Measurements from ENCODE around the gene MICU1.

MICU1 gene

DNA sequence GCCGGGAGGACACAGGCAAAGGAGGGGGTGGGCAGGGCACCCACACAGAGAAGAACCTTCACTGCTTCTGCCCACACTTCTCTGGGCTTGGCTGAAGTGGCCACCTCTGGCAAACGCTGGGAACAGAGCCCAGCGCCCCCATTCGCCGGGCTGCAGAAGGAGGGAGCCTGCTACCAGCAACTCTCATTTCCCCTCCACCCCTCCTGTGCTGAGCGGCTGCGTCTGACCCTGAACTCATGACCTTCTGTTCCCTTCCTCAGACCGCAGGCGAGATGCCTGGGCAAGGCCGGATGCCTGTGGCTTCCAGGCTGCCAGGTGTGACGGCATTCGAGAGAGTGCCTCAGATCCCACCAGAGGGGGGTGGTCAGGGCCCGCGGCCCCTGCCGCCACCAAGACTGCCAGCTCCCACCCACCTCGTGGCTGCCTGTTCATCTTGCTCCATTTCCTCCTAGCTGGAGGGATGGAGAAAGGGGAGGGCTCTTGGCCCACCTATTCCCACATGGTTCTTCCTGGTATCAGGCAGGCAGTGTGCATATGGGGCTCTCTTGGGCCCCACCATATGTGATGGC is 291.0 kb downstream of the MICU1 start:
- peak; percentile 57; the same call in 1 of the 2 replicates for TF ChIP-seq SNAI2 (CRISPR knock-in tag; IDR thresholded peaks at IDR 0.05)
- peak; percentile 92 for TF ChIP-seq CSDC2 (CRISPR knock-in tag; IDR thresholded peaks at IDR 0.05)
- no peak for TF ChIP-seq ZFP30 (CRISPR knock-in tag; IDR thresholded peaks at IDR 0.05)
- TF ChIP-seq ZNF70 (CRISPR knock-in tag; IDR thresholded peaks at IDR 0.05) = 0 out of 2 replicates have a peak, but pooled peaks have one; percentile 7
- ATAC-seq = peak; percentile 10

DNA sequence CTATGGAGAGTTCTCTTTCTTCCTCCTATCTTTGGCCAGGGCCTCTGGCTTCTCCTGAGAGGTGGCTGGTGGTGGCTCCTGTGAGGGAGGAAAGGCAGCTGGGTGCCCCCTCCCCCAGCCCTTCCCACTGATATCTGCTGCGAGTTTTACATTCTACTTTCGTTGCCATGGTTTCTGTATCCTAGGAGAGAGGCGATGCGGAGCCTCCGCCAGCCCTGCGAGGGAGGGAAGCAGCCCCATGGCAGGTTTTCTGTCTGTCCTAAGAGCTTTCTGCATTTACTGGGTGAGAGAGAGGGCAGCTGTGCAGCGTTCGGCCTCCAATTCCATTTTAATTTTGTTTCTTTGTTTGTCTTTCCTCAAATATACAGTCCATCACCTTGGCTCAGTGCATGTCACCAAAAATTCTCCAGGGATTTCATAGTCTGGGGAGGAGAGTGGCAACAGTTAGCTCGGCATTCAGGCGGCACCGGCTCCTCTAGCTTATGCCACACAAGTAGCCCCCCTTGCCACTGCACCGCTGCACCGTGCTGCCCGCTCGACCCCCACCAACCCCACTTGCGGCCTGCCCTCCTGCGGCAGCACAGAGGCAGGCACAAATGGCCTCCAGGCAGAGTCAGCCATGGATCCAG is 291.6 kb downstream of the MICU1 start:
- TF ChIP-seq TOX (CRISPR knock-in tag; IDR thresholded peaks at IDR 0.05; ENCODE audit: borderline replicate concordance) (no peak), ZNF565 (CRISPR knock-in tag; conservative IDR thresholded peaks at IDR 0.05; ENCODE audit: low read depth) (0 out of 2 replicates have a peak, but pooled peaks have one; percentile 7)
- ATAC-seq = peak; percentile 3; the same call in 2 of the 3 replicates

DNA sequence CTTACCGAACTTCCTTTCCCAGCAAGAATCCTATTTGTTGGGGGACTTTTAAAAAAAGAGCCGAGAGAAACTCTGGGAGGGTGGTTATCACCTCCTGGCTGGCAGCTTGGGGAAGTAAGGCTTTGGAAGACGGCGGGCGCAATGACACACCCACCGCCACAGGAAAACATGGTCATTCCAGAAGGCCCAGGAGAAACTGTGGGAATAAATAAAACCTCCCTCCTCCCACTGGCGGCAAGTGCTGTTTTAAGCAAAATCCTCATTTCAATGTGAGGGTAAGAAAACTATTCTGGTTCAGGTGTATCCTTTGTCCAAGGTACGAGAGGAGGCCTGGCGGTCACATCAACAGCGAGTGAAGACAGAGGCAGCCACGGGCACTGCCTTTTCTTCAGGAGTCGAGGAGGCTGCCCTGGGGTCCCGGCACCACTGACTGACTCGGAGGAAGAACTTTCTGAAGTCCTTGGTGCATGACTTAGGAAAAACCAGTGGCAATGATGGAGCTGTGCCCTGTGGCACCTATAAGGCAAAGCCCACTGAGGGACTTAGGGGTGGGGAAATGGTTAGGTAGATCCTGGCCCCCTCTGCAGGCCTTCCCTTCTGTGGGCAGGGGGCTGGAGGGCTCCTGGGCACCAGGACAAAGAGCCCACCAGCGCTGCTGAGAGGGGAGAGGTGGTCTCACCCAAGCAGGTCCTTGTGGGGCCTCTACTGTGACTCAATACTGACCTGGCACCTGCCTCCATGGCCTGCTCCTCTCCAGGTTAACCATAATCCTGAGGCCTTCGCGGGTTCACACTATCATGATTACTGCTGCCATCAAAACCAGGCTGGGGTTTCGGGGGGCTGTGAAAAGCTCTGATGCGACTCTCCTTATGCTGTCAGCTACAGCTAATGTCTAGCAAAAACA is 292.5 kb downstream of the MICU1 start:
- TF ChIP-seq ZFP30 (CRISPR knock-in tag; IDR thresholded peaks at IDR 0.05) = no peak
- TF ChIP-seq ZNF8 (CRISPR knock-in tag; IDR thresholded peaks at IDR 0.05) = no peak
- no peak for TF ChIP-seq BACH2 (CRISPR knock-in tag; IDR thresholded peaks at IDR 0.05; ENCODE audit: borderline replicate concordance)
- no peak for TF ChIP-seq CSDC2 (CRISPR knock-in tag; IDR thresholded peaks at IDR 0.05)
- no peak for TF ChIP-seq PPARA (CRISPR knock-in tag; IDR thresholded peaks at IDR 0.05; ENCODE audit: borderline replicate concordance)
- no peak for TF ChIP-seq SNAI2 (CRISPR knock-in tag; IDR thresholded peaks at IDR 0.05)
- TF ChIP-seq, protein P1, sequence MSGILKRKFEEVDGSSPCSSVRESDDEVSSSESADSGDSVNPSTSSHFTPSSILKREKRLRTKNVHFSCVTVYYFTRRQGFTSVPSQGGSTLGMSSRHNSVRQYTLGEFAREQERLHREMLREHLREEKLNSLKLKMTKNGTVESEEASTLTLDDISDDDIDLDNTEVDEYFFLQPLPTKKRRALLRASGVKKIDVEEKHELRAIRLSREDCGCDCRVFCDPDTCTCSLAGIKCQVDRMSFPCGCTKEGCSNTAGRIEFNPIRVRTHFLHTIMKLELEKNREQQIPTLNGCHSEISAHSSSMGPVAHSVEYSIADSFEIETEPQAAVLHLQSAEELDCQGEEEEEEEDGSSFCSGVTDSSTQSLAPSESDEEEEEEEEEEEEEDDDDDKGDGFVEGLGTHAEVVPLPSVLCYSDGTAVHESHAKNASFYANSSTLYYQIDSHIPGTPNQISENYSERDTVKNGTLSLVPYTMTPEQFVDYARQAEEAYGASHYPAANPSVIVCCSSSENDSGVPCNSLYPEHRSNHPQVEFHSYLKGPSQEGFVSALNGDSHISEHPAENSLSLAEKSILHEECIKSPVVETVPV (CRISPR knock-in tag; IDR thresholded peaks at IDR 0.05) = no peak
- TF ChIP-seq RARB (CRISPR knock-in tag; IDR thresholded peaks at IDR 0.05) = no peak
- no peak for ATAC-seq

DNA sequence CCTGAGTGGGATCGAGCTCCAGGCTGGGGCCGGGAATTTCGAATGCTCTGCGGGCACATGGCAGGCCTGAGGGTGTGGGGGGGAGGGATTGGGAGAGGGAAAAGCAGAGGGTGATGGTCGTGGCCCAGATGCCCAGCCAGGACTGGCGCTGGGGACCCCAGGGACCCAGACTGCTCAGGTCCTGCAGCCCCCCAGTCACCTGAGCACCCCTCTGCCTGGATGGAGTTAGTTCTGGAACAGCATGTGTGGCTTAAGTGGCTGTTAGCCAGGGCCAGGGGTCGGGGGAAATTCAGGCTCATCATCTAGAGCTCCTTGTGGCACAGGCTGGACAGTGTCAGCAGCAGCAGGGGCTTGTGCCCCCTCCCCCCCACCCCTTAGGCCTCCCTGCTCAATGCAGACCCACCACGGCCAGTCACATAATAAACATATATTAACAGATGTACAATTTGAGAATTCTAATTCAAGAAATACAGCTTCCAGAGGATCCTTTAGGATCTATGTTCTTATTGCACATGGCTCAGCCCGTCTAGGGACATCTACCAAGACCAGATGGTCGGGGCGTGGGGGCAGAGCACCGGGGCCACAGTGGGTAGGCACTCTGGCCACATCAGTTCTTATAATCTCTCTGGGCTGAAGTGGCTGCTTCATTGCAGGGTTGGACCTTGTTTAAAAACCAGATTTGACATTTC is 293.3 kb downstream of the MICU1 start:
- TF ChIP-seq ESRRG (CRISPR knock-in tag; IDR thresholded peaks at IDR 0.05) (0 out of 2 replicates have a peak, but pooled peaks have one; percentile 40), CSDC2 (CRISPR knock-in tag; IDR thresholded peaks at IDR 0.05) (peak; percentile 41), TOX (CRISPR knock-in tag; IDR thresholded peaks at IDR 0.05; ENCODE audit: borderline replicate concordance) (no peak)
- no peak; the same call in 1 of the 3 replicates for ATAC-seq

DNA sequence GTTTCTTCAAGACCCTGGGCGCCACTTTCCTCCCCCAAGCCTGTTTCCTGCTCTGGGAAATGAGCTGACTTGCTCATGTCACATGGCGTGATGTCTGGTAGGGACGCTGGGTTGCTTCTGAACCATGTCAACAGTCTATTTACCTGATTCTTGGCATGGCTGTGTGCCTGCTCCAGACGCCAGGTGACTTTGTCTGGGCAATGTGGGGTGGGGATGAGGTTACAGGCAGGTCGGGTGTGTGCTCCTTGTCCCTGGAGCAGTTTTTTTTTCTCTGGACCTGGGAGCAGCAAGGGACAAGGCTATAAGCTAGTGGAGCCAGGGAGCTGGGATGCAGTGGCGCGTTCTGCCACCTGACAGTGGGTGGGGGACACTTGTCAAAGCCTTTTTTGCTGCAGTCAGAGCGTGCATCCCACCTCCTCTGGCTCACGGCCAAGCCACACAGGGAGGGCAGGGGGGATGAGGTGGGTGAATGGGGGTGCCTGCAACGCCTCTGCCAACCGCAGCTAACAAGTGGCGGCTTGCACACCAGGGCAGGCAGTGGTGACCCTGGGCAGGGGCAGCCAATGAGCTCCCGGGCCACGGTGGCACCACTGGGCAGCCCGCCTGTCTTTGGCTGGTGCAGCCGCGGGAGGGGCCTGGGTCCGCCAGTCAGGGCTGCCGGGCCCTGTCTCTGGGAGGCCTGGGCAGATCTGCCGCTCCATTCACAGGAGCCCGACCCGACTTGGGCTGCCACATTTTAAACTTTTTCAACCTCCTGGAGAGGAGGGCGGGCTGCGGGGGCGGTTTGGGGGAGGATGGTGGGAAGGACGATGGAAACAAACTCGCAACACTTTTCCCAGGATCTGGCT is 294.1 kb downstream of the MICU1 start:
- TF ChIP-seq ZNF70 (CRISPR knock-in tag; IDR thresholded peaks at IDR 0.05) (no peak), TCF4 (CRISPR knock-in tag; IDR thresholded peaks at IDR 0.05; ENCODE audit: borderline replicate concordance) (0 out of 2 replicates have a peak, but pooled peaks have one; percentile 13), OSR1 (CRISPR knock-in tag; IDR thresholded peaks at IDR 0.05) (no peak)
- TF ChIP-seq, protein P2, sequence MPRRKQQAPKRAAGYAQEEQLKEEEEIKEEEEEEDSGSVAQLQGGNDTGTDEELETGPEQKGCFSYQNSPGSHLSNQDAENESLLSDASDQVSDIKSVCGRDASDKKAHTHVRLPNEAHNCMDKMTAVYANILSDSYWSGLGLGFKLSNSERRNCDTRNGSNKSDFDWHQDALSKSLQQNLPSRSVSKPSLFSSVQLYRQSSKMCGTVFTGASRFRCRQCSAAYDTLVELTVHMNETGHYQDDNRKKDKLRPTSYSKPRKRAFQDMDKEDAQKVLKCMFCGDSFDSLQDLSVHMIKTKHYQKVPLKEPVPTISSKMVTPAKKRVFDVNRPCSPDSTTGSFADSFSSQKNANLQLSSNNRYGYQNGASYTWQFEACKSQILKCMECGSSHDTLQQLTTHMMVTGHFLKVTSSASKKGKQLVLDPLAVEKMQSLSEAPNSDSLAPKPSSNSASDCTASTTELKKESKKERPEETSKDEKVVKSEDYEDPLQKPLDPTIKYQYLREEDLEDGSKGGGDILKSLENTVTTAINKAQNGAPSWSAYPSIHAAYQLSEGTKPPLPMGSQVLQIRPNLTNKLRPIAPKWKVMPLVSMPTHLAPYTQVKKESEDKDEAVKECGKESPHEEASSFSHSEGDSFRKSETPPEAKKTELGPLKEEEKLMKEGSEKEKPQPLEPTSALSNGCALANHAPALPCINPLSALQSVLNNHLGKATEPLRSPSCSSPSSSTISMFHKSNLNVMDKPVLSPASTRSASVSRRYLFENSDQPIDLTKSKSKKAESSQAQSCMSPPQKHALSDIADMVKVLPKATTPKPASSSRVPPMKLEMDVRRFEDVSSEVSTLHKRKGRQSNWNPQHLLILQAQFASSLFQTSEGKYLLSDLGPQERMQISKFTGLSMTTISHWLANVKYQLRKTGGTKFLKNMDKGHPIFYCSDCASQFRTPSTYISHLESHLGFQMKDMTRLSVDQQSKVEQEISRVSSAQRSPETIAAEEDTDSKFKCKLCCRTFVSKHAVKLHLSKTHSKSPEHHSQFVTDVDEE (CRISPR knock-in tag; IDR thresholded peaks at IDR 0.05) = 0 out of 2 replicates have a peak, but pooled peaks have one; percentile 46
- TF ChIP-seq, protein P3, sequence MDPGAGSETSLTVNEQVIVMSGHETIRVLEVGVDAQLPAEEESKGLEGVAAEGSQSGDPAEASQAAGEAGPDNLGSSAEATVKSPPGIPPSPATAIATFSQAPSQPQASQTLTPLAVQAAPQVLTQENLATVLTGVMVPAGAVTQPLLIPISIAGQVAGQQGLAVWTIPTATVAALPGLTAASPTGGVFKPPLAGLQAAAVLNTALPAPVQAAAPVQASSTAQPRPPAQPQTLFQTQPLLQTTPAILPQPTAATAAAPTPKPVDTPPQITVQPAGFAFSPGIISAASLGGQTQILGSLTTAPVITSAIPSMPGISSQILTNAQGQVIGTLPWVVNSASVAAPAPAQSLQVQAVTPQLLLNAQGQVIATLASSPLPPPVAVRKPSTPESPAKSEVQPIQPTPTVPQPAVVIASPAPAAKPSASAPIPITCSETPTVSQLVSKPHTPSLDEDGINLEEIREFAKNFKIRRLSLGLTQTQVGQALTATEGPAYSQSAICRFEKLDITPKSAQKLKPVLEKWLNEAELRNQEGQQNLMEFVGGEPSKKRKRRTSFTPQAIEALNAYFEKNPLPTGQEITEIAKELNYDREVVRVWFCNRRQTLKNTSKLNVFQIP (CRISPR knock-in tag; IDR thresholded peaks at IDR 0.05; ENCODE audit: borderline replicate concordance, low read depth) = no peak
- ATAC-seq = peak; percentile 86
